Hepatocyte (in vitro differentiated cells): Measurements from ENCODE around the gene VAV2. TPM values are rescaled to one million over a fixed set of nuclear protein-coding genes. Genes with fewer than 3 reads are reported as not detected.

ENCODE experiments used
- DNase-seq: peaks from one replicate; pipeline ENCODE4 v3.0.0-alpha.2; 2016; ENCODE audit warnings: low spot score
- H2AFZ ChIP-seq: fragments of 200-600 bp; sonication (generic); 2 replicates; pipeline ENCODE4 v1.6.0; 2016; ENCODE audit warnings: antibody characterized with exemption, mild to moderate bottlenecking
- H3K27ac ChIP-seq: fragments of 200-600 bp; sonication (generic); 2 replicates; pipeline ENCODE4 v1.5.1; 2016; ENCODE audit warnings: mild to moderate bottlenecking
- H3K27me3 ChIP-seq: fragments of 200-600 bp; sonication (generic); 2 replicates; pipeline ENCODE4 v1.6.1; 2016
- H3K36me3 ChIP-seq: fragments of 200-600 bp; sonication (generic); replicated peaks from 2 replicates; pipeline ENCODE4 v1.5.1; 2016; ENCODE audit warnings: low read depth; ENCODE audit not compliant: insufficient read depth
- H3K4me1 ChIP-seq: fragments of 200-600 bp; sonication (generic); 2 replicates; pipeline ENCODE4 v1.5.1; 2016; ENCODE audit warnings: mild to moderate bottlenecking, moderate library complexity; ENCODE audit not compliant: insufficient read depth
- H3K4me2 ChIP-seq: fragments of 200-600 bp; sonication (generic); 2 replicates; pipeline ENCODE4 v1.6.0; 2016
- H3K4me3 ChIP-seq: fragments of 200-600 bp; sonication (generic); 2 replicates; pipeline ENCODE4 v1.5.1; 2016; ENCODE audit warnings: mild to moderate bottlenecking
- H3K79me2 ChIP-seq: fragments of 200-600 bp; sonication (generic); 2 replicates; pipeline ENCODE4 v1.6.0; 2017; ENCODE audit warnings: mild to moderate bottlenecking
- H3K9me2 ChIP-seq: fragments of 200-600 bp; sonication (generic); replicated peaks from 2 replicates; pipeline ENCODE4 v1.6.0; 2017; ENCODE audit warnings: mild to moderate bottlenecking; ENCODE audit not compliant: insufficient read depth
- H3K9me3 ChIP-seq: fragments of 200-600 bp; sonication (generic); 2 replicates; pipeline ENCODE4 v1.5.1; 2016; ENCODE audit warnings: low read depth, mild to moderate bottlenecking
- H4K20me1 ChIP-seq: fragments of 200-600 bp; sonication (generic); 2 replicates; pipeline ENCODE4 v1.6.0; 2016; ENCODE audit warnings: mild to moderate bottlenecking; ENCODE audit not compliant: insufficient read depth, poor library complexity, severe bottlenecking
- EZH2 ChIP-seq: fragments of 200-600 bp; sonication (generic); IDR thresholded peaks from 2 replicates; pipeline ENCODE4 v1.6.1; 2016; ENCODE audit warnings: antibody characterized with exemption, mild to moderate bottlenecking, borderline replicate concordance
- EZH2phosphoT487 ChIP-seq: fragments of 200-600 bp; sonication (generic); IDR thresholded peaks from one replicate; pipeline ENCODE4 v1.6.1; 2018; ENCODE audit warnings: antibody characterized with exemption, mild to moderate bottlenecking, low read depth, moderate library complexity; ENCODE audit not compliant: unreplicated experiment, severe bottlenecking
- WGBS: methylation state at CpG from one replicate; pipeline ENCODE4 v1.1.6; 2016; ENCODE audit warnings: low lambda C conversion rate; ENCODE audit errors: missing lambda C conversion rate; 5-methylcytosine and 5-hydroxymethylcytosine counted together
- polyA plus RNA-seq: library from polyadenylated mRNA; unstranded; fragments of >200 nt; fragmentation: Nextera tagmentation; extraction: Ambion mirVana; gene quantifications from 2 replicates; pipeline ENCODE4 v1.2.1, GENCODE V29; 2016
- total RNA-seq: library from RNA; depleted of rRNA; stranded (reverse); fragments of >200 nt; gene quantifications from 2 replicates; pipeline ENCODE4 v1.2.3, GENCODE V29; 2014
- TF ChIP-seq, protein P1 (sequence below): fragments of 200-600 bp; sonication (generic); IDR thresholded peaks from 2 replicates; pipeline ENCODE4 v1.5.1; 2016; ENCODE audit warnings: antibody characterized with exemption, mild to moderate bottlenecking; ENCODE audit not compliant: poor library complexity

The VAV2 gene
- total and polyA plus RNA-seq, 2 experiments from 2014 or later, result 24.9 to 27.7 TPM

DNA sequence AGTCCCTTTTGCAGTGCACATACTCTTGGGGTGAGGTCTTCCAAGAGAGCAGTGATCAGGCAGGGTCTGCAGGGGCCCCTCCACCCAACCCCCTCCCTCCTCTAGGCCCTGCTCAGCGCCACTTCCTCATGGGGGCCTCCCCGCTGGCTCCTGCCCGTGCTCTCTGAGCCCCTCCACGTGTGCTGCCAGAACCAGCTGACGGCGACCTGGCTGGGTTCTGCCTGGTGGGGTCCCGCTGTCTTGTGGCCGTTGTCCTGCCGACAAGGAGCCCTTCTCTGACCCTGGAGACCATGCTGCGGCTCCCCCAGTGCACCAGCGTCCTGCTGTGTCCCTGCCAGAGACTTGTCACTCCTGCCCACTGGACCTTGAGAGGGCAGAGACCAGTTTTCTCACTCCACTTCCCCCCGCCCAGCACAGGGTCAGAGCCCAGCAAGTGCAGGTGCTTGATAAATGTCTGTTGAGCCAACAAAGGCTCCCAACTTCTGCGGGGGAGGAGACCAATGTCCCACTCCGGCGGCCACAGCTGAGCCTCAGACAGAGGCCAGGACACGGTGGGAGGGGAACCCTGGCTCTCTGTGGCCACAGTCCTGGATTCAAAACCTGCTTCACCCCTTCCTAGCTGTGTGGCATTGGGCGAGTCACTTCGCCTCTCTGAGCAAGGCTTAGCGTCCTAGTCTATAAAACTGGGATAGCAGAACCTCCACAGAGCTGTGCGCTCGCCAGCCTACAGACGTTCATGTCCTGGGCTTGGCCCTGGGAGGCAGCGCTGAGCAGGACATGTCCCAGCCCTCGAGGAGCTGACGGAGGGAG lies 278.8 kb downstream of the VAV2 start:
- H3K4me3 ChIP-seq, result no peak overlapping the region
- peaks cover 43% of the 10 kb centered on the region for H3K4me1 ChIP-seq
- no peak overlapping the region for H3K4me2 ChIP-seq
- H3K36me3 ChIP-seq, result no peaks in the 10 kb centered on the region
- TF ChIP-seq EZH2phosphoT487 (no peak), EZH2 (no peak)
- no peaks in the 10 kb centered on the region for H3K9me2 ChIP-seq
- H4K20me1 ChIP-seq, result no peaks in the 10 kb centered on the region
- peak overlapping the region; percentile 95 for H3K27ac ChIP-seq
- 75% methylated on average over 25 of the region's 25 CpGs for WGBS
- no peaks in the 10 kb centered on the region for H3K79me2 ChIP-seq
- DNase-seq, result no peak
- no peaks in the 10 kb centered on the region for H3K27me3 ChIP-seq
- H2AFZ ChIP-seq, result no peak overlapping the region
- no peaks in the 10 kb centered on the region for H3K9me3 ChIP-seq

DNA sequence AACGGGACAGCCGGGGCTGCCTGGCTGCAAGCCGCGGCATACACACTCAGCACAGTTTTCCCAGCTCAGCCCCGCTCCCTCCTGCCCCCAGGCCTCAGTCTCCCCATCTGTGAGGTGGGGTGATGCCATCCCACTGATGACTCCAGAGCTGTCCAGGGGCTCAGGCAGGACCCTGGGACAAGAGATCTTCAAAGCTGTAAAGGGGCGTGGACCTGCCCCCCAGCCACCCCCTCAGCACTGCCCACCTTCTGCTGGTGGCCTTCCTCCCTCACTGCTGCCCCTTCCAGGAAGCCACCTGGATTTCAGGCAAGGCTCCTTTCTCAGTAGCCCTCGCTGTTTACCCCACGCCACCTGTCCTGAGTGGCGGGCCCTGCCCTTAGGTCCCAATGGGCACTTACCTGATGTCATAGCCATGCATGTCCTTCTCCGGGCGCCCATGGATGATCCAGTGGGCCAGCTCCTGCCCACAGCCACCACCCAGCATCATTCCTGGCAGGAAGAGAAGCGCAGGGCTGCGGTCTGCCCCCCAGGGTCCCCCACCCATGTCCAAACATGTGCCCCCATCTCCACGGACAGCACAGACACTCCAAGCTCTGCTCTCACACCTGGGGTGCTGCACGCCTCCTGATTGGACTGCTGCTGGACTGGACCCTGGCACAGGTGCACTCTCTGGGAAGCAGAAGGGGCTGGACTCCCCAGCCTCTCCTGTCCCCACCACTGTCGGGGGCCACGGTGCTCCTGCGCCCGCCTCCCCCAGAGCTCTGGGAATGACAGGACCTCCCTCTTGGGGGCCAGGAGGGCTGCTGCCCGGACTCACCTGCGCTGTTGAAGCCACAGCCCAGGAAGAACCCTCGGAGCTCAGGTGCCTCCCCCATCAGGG lies 279.7 kb downstream of the VAV2 start:
- H4K20me1 ChIP-seq, result no peaks in the 10 kb centered on the region
- no peaks in the 10 kb centered on the region for H3K9me2 ChIP-seq
- H3K79me2 ChIP-seq, result no peaks in the 10 kb centered on the region
- H3K27ac ChIP-seq, result no peak overlapping the region
- H2AFZ ChIP-seq, result no peak overlapping the region
- H3K4me3 ChIP-seq, result no peak overlapping the region
- H3K36me3 ChIP-seq, result no peaks in the 10 kb centered on the region
- 93% methylated on average over 22 of the region's 22 CpGs for WGBS
- TF ChIP-seq, protein P1, sequence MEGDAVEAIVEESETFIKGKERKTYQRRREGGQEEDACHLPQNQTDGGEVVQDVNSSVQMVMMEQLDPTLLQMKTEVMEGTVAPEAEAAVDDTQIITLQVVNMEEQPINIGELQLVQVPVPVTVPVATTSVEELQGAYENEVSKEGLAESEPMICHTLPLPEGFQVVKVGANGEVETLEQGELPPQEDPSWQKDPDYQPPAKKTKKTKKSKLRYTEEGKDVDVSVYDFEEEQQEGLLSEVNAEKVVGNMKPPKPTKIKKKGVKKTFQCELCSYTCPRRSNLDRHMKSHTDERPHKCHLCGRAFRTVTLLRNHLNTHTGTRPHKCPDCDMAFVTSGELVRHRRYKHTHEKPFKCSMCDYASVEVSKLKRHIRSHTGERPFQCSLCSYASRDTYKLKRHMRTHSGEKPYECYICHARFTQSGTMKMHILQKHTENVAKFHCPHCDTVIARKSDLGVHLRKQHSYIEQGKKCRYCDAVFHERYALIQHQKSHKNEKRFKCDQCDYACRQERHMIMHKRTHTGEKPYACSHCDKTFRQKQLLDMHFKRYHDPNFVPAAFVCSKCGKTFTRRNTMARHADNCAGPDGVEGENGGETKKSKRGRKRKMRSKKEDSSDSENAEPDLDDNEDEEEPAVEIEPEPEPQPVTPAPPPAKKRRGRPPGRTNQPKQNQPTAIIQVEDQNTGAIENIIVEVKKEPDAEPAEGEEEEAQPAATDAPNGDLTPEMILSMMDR, result no peak
- no peak for TF ChIP-seq EZH2phosphoT487
- TF ChIP-seq EZH2, result no peak
- no peak overlapping the region for H3K4me2 ChIP-seq
- H3K27me3 ChIP-seq, result no peaks in the 10 kb centered on the region
- H3K4me1 ChIP-seq, result peaks cover 46% of the 10 kb centered on the region
- DNase-seq, result no peak
- H3K9me3 ChIP-seq, result no peaks in the 10 kb centered on the region

Other genes starting within 250 kb of the VAV2 start
- gene BRD3OS, start 33.2 kb upstream of the VAV2 start, total RNA-seq, result 13.4 and 14.9 TPM in 2 replicates
- 13.3 and 13.4 TPM in 2 replicates for gene BRD3OS, start 33.2 kb upstream of the VAV2 start, polyA plus RNA-seq
- gene BRD3, start 75.7 kb upstream of the VAV2 start, total RNA-seq, result 9.0 and 14.8 TPM in 2 replicates
- 25.7 and 29.6 TPM in 2 replicates for gene BRD3, start 75.7 kb upstream of the VAV2 start, polyA plus RNA-seq
- 19.8 and 21.0 TPM in 2 replicates for gene WDR5, start 143.8 kb upstream of the VAV2 start, total RNA-seq
- 20.2 and 20.9 TPM in 2 replicates for gene WDR5, start 143.8 kb upstream of the VAV2 start, polyA plus RNA-seq
- gene RNU6ATAC, start 172.2 kb upstream of the VAV2 start, total RNA-seq, result not detected in 2 replicates
- not detected in 2 replicates for gene RNU6ATAC, start 172.2 kb upstream of the VAV2 start, polyA plus RNA-seq